Measurements from ENCODE around the gene GMCL1. TPM values are rescaled to one million over a fixed set of nuclear protein-coding genes. Genes with fewer than 3 reads are reported as not detected.
"Not testable (repeated sequence)": the region's sequence is repeated elsewhere in the genome, so short reads cannot be mapped to it uniquely, and the experiment has no call there.

The GMCL1 gene
- total RNA-seq, 4 donors from 2014 or later, result 9.3 to 15.0 (median 14.4) TPM

- H3K27me3 ChIP-seq, result no peaks in the 10 kb centered on the region
- 37% methylated on average over 4 of the region's 4 CpGs for WGBS
Measured at GRCh38 chr2:69798909-69799526, 30.4 kb upstream of the GMCL1 start.

DNA sequence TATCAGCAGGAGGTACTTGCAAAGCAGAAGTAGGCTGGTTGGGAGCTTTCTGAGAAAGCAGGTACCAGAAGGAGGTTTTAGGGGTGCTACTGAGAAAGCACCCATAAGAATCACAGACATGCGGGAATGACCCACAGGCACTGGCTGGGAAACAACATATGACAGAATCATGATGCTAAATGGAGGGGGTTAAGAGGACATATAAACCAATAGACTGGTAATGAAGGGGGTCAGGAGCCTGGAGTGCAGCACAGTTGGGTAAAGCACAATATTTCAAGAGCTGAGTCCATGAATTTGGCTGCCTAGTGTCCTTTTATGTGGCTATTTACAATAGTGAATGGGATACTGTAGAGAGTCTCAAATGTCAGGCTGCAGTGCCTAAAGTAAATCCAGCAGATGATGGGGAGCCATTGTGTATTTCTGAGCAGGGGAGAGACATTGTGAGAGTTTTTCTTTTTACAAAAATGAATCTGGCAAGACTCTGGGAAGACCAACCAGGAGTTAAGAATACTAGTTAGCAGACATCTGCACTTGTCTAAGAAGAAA lies 27.6 kb upstream of the GMCL1 start:
- H3K9me3 ChIP-seq, result no peaks in the 10 kb centered on the region
- H3K4me3 ChIP-seq, result no peak overlapping the region
- no peak overlapping the region for H3K27ac ChIP-seq
- H3K4me1 ChIP-seq, result peaks cover 26% of the 10 kb centered on the region
- no peak for DNase-seq (ENCODE audit: low spot score in 2 of 2)
- TF ChIP-seq EP300 (IDR thresholded peaks at IDR 0.05) (no peak), CTCF (IDR thresholded peaks at IDR 0.05) (no peak), POLR2AphosphoS5 (IDR thresholded peaks at IDR 0.05) (no peak), POLR2A (IDR thresholded peaks at IDR 0.05) (no peak)
- no peaks in the 10 kb centered on the region for H3K27me3 ChIP-seq
- 91% methylated on average over 1 of the region's 1 CpG for WGBS
- H3K36me3 ChIP-seq, result peaks cover 26% of the 10 kb centered on the region

More at GRCh38 chr2:69798909-69799526, 30.4 kb upstream of the GMCL1 start:
- Histone ChIP-seq H3K4me3 (peak overlapping the region; percentile 29), H3K9me3 (no peaks in the 10 kb centered on the region), H3K4me1 (peaks cover 26% of the 10 kb centered on the region), H3K27ac (peak overlapping the region; percentile 61), H3K36me3 (peaks cover 3% of the 10 kb centered on the region)
- DNase-seq (ENCODE audit: low spot score in 2 of 2), result no peak
- TF ChIP-seq CTCF (IDR thresholded peaks at IDR 0.05) (no peak), POLR2AphosphoS5 (IDR thresholded peaks at IDR 0.05) (no peak), POLR2A (IDR thresholded peaks at IDR 0.05) (no peak), EP300 (IDR thresholded peaks at IDR 0.05) (no peak)

DNA sequence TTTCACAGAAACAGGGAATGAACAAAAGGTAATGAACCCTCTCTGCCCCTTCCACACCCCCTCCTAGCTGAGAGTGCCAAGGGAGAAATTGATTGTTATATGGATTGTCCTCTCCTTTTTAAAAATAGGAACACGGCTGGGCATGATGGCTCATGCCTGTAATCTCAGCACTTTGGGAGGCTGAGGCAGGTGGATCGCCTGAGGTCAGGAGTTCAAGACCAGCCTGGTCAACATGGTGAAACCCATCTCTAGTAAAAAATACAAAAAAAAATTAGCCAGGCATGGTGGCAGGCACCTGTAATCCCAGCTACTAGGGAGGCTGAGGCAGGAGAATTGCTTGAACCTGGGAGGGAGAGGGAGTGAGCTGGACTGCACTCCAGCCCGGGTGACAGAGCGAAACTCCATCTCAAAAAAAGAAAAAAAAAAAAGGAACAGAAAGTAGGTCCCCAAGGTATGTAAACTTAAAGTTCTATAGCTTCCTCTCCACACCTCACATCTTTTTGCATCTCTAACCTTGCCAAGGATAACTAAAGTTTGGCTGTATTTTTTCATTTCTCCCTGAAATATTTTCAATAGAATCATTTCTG lies 26.6 kb upstream of the GMCL1 start:
- H3K27ac ChIP-seq; H3K9me3 ChIP-seq; H3K27me3 ChIP-seq; H3K4me3 ChIP-seq; DNase-seq (ENCODE audit: low spot score in 2 of 2): not testable (repeated sequence)
- 93% methylated on average over 4 of the region's 4 CpGs for WGBS
- Histone ChIP-seq H3K4me1 (peaks cover 15% of the 10 kb centered on the region), H3K36me3 (peaks cover 36% of the 10 kb centered on the region)

GRCh38 chr2:69804416-69804815 lies 25.0 kb upstream of the GMCL1 start:
- no peak overlapping the region for H3K27ac ChIP-seq
- H3K4me3 ChIP-seq, result no peak overlapping the region
- H3K36me3 ChIP-seq, result peaks cover 52% of the 10 kb centered on the region
- H3K27me3 ChIP-seq, result no peaks in the 10 kb centered on the region
- WGBS, result 86% methylated on average over 11 of the region's 11 CpGs
- peaks cover 1% of the 10 kb centered on the region for H3K4me1 ChIP-seq
- H3K9me3 ChIP-seq, result no peaks in the 10 kb centered on the region
- DNase-seq (ENCODE audit: low spot score in 2 of 2), result no peak
- TF ChIP-seq EP300 (IDR thresholded peaks at IDR 0.05), result no peak
- TF ChIP-seq POLR2A (IDR thresholded peaks at IDR 0.05), result no peak
- no peak for TF ChIP-seq POLR2AphosphoS5 (IDR thresholded peaks at IDR 0.05)
- TF ChIP-seq CTCF (IDR thresholded peaks at IDR 0.05), result no peak

GRCh38 chr2:69805887-69806286 lies 23.6 kb upstream of the GMCL1 start:
- H3K4me1 ChIP-seq, result no peaks in the 10 kb centered on the region
- no peak for TF ChIP-seq POLR2A (IDR thresholded peaks at IDR 0.05)
- TF ChIP-seq EP300 (IDR thresholded peaks at IDR 0.05), result no peak
- no peak for TF ChIP-seq POLR2AphosphoS5 (IDR thresholded peaks at IDR 0.05)
- TF ChIP-seq CTCF (IDR thresholded peaks at IDR 0.05), result no peak
- no peak overlapping the region for H3K4me3 ChIP-seq
- H3K27ac ChIP-seq, result no peak overlapping the region
- peaks cover 66% of the 10 kb centered on the region for H3K36me3 ChIP-seq
- no peak for DNase-seq (ENCODE audit: low spot score in 2 of 2)
- no peaks in the 10 kb centered on the region for H3K9me3 ChIP-seq
- WGBS, result 82% methylated on average over 1 of the region's 1 CpG
- no peaks in the 10 kb centered on the region for H3K27me3 ChIP-seq
